Nephron (organoid): Measurements from ENCODE around the gene LSM10.
A peak's percentile ranks its signal among the peaks of the same experiment; 100 is the strongest.

Experiments
- H3K27ac Mint-ChIP-seq, 3 experiments: 2 replicates each; pipeline ENCODE4 v1.8.0; 2020; ENCODE audit warnings: mixed read lengths in 3 of 3, mild to moderate bottlenecking in 2 of 3, moderate library complexity in 1 of 3
- H3K27me3 Mint-ChIP-seq: 2 replicates; pipeline ENCODE4 v1.8.0; 2021; ENCODE audit warnings: low read depth, mild to moderate bottlenecking, moderate library complexity, mixed read lengths
- H3K36me3 Mint-ChIP-seq: 2 replicates; pipeline ENCODE4 v1.8.0; 2020; ENCODE audit warnings: low read depth, mixed read lengths
- H3K4me1 Mint-ChIP-seq: 2 replicates; pipeline ENCODE4 v1.8.0; 2020; ENCODE audit warnings: mixed read lengths
- H3K4me3 Mint-ChIP-seq, 3 experiments: 2 replicates each; pipeline ENCODE4 v1.8.0; 2020; ENCODE audit warnings: mild to moderate bottlenecking in 3 of 3, mixed read lengths in 3 of 3, moderate library complexity in 2 of 3
- H3K9me3 Mint-ChIP-seq: 2 replicates; pipeline ENCODE4 v1.8.0; 2020; ENCODE audit warnings: mixed read lengths
- CTCF ChIP-seq, 3 experiments: fragments of 200-600 bp; sonication (generic); IDR thresholded peaks; one replicate each; pipeline ENCODE4 v1.5.0; 2021; ENCODE audit warnings: antibody characterized with exemption in 3 of 3; ENCODE audit not compliant: unreplicated experiment in 3 of 3

LSM10 gene

GRCh38 chr1:36382231-36382630 is 15.5 kb downstream of the LSM10 start:
- H3K9me3 Mint-ChIP-seq: no peaks in the 10 kb centered on the region
- peaks cover 51% of the 10 kb centered on the region for H3K4me1 Mint-ChIP-seq
- no peak overlapping the region for H3K27ac Mint-ChIP-seq
- H3K36me3 Mint-ChIP-seq: peaks cover 8% of the 10 kb centered on the region
- no peak overlapping the region for H3K4me3 Mint-ChIP-seq
- no peaks in the 10 kb centered on the region for H3K27me3 Mint-ChIP-seq
- TF ChIP-seq CTCF (IDR thresholded peaks at IDR 0.05; ENCODE audit: unreplicated experiment in 3 of 3): no peak

GRCh38 chr1:36381405-36381804 is 16.3 kb downstream of the LSM10 start:
- Mint-ChIP-seq H3K4me1 (peaks cover 45% of the 10 kb centered on the region), H3K27ac (peak overlapping the region in 2 of 3 experiments; percentile 50 to 55), H3K27me3 (no peaks in the 10 kb centered on the region), H3K4me3 (no peak overlapping the region), H3K9me3 (no peaks in the 10 kb centered on the region), H3K36me3 (peaks cover 8% of the 10 kb centered on the region)
- TF ChIP-seq CTCF (IDR thresholded peaks at IDR 0.05; ENCODE audit: unreplicated experiment in 3 of 3): no peak

DNA sequence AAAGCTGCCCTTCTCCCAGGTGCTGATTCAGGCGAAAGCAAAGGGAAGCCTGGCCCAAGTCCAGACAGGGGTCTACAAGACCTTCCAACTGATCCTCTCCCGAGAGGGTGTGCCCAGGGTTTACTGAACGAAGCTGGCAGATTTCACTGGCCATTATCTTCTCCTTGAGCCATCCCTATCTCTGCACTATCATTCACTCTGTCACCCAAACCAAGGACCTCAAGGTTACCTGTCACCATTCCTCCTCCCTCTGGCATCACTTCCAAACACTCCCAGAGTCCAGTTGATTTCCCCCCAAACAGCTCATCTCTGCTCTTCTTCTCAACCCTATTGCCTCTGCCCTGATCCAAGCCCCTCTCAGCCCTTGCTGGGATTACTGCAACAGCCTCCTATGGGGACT is 16.9 kb downstream of the LSM10 start:
- TF ChIP-seq CTCF (IDR thresholded peaks at IDR 0.05; ENCODE audit: unreplicated experiment in 3 of 3): no peak
- no peak overlapping the region for H3K4me3 Mint-ChIP-seq
- no peaks in the 10 kb centered on the region for H3K27me3 Mint-ChIP-seq
- peak overlapping the region; percentile 20 to 55 (median 50) for H3K27ac Mint-ChIP-seq
- H3K9me3 Mint-ChIP-seq: no peaks in the 10 kb centered on the region
- peaks cover 44% of the 10 kb centered on the region for H3K4me1 Mint-ChIP-seq
- peaks cover 8% of the 10 kb centered on the region for H3K36me3 Mint-ChIP-seq

DNA sequence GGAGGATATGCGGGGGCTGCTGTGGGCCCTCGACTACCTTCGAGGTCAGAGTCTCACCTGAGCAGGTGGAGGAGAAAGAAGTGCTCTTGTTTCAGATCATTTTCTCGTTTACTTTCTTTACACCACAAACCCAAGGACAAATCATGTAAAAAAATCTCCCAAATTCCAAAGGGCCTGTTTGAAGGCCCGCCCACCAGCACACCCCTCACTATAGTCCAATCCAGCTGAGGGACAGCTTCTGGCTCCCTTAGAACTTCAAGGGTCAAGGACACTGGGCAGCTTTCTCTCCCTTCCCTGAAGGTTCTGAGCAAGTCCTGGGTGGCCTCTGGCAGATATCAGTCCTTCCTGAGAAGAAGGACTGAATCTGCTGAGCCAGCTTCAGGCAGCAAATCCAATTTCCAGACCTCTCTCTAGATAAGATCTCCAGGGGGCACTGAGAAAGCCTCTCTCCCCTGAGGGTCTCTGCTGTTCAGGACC is 17.5 kb downstream of the LSM10 start:
- Mint-ChIP-seq H3K9me3 (no peaks in the 10 kb centered on the region), H3K27ac (peak overlapping the region; percentile 0 to 63 (median 50))

DNA sequence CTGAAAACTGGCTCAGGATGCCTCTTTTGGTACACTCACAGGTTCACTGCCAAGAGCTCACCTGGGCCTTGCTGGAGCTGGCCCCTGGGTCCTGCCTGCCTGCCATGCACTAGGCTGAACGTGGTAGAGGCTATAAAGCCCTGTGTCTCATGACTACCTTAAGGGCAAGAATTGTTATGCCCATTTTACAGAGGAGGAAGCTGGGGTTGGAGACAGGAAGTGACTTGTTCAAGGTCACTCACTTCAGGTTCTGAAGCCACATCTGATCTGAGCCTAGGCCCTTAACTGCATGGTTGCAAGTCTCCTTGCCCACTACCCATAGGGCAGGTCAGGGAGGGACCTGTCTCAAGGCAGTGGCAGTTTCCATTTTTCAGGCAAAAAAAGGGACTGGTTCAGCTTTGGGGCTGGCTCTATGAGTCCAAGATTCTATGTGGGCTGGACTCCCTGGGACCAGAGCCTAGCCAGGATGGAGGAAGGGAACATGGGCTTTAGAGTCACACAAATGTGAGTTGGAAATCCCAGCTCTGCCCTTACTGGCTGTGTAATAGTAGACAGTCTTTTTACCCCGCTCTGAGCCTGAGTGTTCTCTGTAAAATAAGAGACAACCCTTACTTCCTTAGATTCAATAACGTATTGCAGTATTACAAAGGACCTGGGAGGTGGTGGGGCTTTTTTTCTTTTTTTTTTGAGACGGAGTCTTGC is 19.8 kb downstream of the LSM10 start:
- H3K4me3 Mint-ChIP-seq: no peak overlapping the region
- H3K36me3 Mint-ChIP-seq: peaks cover 8% of the 10 kb centered on the region
- peaks cover 43% of the 10 kb centered on the region for H3K4me1 Mint-ChIP-seq
- no peaks in the 10 kb centered on the region for H3K9me3 Mint-ChIP-seq
- no peak for TF ChIP-seq CTCF (IDR thresholded peaks at IDR 0.05; ENCODE audit: unreplicated experiment in 3 of 3)
- no peaks in the 10 kb centered on the region for H3K27me3 Mint-ChIP-seq
- H3K27ac Mint-ChIP-seq: peak overlapping the region in 1 of 3 experiments; percentile 41

More for the DNA sequence above, 17.5 kb downstream of the LSM10 start:
- Mint-ChIP-seq H3K4me1 (peaks cover 44% of the 10 kb centered on the region), H3K4me3 (peak overlapping the region in 1 of 3 experiments; percentile 35), H3K27me3 (no peaks in the 10 kb centered on the region), H3K36me3 (peaks cover 8% of the 10 kb centered on the region)
- no peak for TF ChIP-seq CTCF (IDR thresholded peaks at IDR 0.05; ENCODE audit: unreplicated experiment in 3 of 3)

DNA sequence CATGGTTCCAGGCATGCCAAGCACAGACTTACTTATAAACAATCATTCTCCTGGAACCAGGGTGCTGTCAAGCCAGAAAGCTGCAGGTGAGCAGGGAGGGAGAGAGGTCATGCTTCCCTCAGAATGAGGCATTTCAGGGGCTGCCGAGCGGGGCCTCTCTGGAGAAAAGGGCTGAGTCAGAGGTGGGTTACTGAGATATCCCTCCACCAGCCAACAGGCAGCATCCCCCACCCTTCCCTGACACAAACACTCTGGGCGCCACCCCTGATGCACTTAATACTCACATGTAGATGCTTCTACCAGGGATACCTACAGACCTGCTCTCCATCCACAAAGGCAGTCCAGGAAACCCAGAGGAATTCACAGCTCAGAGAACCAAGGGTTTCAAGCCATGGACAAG is 25.1 kb downstream of the LSM10 start:
- TF ChIP-seq CTCF (IDR thresholded peaks at IDR 0.05; ENCODE audit: unreplicated experiment in 3 of 3): no peak
- H3K4me1 Mint-ChIP-seq: peaks cover 58% of the 10 kb centered on the region
- no peak overlapping the region for H3K4me3 Mint-ChIP-seq
- H3K27me3 Mint-ChIP-seq: no peaks in the 10 kb centered on the region
- peak overlapping the region; percentile 98 to 99 (median 99) for H3K27ac Mint-ChIP-seq
- H3K9me3 Mint-ChIP-seq: no peaks in the 10 kb centered on the region
- peaks cover 1% of the 10 kb centered on the region for H3K36me3 Mint-ChIP-seq
